NCI-H1694 (cell line): Measurements from ENCODE around the gene C19orf47.
A peak's percentile ranks its signal among the peaks of the same experiment; 100 is the strongest.

Experiments used
- DNase-seq: peaks from one replicate; lab custom pipeline; 2025; lab: John Stamatoyannopoulos, UW

The C19orf47 gene

DNA sequence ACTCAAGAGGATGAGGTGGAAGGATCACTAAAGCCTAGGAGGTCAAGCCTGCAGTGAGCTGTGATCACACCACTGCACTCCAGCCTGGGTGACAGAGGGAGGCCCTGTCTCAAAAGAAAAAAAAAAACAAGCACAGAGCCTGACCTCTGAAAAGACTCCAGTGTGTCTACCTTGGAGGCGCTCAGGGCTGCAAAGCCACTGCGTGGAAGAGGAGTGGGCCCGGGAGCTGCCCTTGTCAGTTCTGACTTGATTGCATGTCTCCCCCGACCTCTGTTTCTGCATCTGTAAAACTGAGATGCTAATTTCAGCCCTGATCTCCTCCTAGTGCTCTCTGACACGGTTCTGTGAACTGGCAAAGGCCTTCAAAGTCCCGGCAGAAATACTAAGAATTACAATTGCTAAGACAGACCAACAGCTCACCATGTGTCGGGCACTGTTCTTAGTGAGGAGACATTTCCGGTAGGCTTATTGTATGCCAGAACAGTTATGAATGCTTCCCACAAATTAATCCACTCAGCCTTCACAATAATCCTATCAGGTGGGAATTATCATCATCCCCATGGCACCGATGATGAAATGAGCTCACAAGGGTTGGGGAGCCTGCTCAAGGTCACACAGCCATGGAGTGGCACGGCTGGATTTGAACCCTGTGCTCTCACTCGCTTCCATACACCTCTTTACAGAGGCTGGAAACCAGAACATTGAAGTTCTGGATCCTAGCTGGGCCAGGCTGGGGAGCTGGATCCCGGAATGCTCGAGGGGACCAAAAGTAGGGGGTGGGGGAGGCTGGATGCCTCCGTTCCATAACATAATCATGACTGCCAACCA is 66.6 kb downstream of the C19orf47 start:
- no peak for DNase-seq

DNA sequence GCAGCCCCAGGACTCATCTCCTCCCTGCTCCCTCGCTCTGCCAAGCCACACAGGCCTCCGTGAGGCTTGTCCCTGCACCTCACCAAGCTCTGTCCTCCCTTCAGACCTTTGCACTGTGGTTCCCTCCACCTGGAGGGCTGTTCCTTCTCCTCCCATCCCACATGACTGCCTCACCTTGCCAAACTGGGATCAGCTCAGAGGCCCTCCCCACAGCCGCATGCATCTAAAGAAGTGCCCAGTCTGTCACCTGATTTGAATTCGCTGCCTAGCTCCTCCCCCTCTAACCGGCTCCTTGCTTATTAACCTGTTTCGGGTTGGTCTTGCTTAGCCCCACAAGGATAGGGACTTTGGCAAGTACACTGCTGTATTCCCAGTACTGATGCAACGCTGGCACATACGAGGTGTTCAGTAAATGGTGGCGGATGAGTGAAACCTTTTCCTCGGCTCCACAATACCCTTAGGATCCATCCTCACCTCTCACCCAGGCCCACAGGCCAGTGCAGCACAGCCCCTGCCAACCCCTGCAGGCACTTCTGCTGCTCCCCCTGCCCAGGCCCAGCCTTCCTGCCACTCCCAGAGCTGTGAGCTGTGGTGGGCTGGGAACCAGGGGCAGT is 67.5 kb downstream of the C19orf47 start:
- DNase-seq = no peak

DNA sequence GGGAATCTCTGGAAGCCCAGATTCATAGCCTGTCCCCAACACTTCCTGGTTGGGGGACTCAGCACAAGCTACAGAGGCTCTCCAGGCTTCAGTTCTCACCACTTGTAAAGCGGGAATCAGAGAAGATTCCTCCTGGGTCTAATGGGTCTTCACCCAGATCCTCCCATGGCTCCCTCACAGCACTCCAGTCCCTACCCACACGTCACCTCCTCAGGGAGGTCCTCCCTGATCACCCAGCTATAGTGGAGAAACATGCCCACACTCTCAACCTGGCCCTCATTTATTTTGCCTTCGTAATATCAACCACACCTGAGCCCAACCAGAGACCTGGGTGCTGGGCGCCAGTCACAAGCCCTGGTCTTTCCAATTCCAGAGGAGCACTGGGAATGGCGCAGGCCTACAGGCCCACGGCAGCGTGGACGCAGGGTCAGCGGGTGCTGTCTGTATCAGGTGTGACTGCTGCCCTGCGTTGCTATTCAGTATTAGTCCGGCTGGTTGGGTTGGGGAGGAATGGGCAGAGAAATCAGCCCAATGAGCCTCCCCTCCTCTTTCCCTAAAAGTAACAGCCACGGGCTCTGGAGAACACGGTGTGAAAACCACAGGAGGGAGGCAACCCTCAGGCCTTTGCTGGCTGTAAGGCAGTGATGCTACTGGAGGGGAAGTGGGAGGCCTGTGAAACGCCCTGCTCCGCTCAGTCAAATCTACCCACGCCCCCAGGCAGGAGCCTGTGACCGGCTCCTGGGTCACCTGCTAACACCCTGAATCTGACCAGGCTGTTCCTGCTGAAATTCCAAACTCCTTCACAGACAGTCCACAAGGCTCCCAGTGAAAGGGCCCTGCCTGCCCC is 68.2 kb downstream of the C19orf47 start:
- no peak for DNase-seq

DNA sequence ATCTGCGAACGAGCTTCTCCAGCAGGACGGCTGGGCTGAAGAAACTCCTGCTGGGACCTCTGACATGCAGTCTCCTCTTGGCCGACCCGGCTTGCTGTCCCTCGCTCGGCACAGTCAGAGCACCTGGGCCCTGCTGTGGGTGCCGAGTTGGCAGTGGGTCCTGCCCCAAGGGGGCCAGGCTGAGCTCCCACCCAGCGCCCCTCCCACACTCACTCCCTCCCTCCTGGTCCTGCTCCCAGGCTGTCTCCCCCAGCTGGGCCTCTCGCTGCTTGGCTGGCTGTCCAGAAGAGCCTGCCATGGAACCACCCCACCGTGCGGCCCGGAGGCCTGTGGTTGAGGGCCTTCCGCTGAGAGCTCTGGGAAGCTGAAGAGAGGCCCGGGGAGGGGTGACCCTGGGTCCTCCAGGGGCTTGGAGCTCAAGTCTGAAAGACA is 69.1 kb downstream of the C19orf47 start:
- no peak for DNase-seq

DNA sequence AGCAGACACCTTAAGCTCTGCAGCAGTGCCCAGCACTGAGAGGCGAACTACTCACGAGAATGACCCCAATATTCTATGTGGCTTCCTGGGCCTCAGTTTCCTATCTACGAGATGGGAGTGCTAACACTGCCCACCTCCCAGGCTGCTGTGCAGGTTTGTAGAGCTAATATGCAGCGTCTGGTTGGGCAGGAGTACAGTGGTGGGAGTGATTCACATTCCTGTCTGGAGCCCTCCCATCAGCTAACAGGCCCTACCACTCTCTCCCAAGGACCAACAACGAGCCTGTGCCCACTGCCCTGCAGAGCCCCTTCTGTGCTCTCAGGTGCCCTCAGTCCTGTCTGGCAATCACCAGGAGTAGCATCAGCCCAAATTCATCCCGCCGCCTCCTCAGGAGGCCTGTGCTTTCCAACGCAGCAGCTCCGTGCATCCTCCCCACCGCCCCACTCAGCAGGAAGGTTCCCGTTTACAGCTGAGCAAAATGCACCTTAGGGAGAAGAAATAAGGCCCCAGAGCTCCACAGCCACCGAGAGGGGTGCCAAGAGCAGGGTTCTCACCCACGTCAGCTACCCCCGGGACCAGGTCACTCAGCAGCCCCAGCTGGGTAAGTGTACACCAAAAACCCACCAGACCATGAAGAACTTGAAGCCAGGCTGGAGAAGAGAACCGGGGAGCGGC is 69.7 kb downstream of the C19orf47 start:
- no peak for DNase-seq

DNA sequence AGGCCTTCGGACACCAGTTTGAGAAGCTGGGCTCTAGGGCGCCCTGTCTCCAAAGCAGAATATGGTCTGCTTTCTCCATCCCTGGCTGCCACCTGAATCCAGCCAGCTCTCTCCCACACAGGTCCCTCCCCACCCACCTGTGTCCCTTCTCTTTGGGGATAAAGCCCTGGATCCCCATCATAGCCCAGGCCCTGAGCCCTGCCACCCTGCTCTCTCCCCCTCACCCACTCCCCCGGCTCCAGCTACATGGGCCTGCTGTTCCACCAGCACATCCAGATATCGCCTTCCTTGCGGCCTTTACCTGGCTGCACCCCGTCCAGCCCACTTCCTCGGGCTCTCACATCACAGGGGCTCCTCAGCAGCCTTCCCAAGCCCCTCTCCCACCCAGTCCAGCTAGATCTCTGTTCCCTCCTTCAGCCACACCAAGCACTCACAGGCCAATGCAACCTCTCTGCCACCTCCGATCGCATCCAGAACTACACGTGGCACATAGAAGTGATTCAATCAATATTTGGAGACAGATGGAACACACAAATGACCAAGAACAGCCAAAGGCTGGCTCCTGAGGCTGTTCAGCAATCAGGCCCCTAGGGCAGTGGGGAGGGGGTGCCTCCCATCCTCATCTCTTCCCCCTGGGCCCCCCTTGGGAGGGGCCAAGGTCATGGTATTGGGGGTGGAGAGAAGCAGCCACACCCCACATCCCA is 70.7 kb downstream of the C19orf47 start:
- no peak for DNase-seq

DNA sequence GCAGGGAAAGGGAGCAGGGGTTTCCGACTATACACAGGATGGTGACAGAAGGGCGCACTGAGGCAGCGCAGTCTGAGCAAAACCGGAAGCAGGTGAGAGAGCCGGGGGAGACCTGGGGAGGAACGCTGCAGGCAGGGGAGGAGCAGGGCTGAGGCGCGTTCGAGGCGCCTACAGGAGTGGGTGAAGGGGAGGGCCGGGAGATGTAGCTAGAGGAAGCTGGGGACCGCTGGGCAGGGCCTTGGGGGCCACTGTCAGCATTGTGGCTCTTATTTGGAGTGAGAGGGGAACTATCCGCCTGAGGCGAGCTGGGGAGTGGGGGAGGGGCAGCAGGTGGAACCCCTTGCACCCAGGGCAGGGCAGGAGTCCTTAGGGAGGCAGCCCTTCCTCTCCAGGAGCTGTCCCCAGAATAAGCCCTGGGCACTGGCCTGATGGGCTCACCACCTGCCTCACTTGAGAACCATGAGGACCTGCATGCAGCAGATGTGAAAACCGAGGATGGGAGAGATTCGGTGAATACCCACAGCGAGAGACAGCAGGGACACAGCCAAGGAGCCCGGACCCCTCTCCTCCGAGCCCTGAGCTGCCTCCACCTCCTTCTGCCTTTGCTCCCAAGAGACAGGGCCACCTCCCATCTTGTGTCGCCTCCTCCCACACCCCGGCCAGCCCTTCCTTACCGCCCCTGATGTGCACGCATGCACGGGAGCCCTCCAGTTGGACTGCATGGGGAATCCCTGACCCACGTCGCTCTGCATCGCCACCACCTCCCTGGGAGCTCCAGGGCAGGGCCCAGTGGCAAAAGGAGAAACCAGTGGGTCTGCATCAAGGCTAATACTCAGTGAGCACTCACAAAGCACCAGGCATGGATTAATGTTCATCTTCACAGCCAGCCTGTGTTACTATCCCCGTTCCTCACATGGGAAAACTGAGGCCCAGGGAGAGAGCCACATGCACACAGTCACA is 73.3 kb downstream of the C19orf47 start:
- no peak for DNase-seq

DNA sequence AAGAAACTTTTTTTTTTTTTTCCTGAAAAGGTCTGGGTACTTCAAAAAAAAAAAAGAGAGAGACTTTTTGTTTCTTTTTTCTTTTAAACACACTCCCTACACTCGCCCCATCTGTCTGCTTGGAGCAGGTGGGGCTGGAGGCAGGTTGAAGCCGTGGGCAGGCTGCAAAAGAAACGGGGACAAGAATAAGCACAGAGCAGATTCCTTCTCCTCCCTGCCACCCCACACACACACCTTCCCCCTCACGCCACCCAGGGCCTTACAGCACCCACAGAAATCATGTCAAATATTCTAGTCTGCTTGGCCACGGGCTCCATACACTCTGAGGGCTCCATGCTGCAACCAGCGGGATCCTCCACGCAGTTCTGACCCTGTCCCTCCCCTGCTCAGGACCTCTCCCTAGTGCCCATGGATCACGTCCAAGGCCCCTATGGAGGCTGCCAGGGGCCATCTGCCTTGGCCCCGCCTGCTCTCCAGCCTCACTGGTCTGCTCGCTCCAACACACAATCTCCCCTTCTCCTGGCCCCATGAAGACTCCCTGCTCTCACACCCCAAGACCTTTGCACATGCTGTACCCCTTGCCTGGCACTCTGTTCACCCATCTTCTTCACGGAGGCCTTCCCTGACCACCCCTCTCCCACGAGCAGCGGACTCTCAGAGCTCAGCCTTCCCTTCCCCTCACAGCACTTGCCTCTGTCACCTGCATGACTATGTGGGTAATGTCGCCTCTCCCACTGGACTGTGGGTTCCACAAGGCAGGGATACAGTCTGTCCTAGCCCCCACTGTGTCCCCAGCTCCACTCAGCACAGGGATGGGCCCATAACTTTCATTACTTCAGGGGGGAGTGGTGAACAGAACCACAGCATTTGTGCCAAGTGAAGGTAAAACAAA is 74.5 kb downstream of the C19orf47 start:
- no peak for DNase-seq

DNA sequence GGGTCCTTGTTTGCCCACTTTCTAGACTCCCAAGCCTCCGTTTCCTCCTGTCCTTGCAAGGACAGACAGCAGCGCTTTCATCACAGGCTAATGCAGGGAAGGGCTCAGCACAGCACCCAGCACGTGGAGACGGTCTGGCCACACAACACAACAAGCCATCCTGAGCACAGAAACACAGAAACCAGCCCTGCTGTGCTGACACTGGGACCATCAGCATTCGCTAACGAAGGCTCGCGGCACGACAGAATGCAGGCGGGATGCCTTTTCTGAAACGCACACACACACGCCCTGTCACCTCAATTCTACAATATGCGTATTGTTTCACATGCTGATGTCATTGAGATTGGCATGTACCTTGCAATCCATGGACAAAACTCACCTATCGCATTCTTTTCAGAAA is 75.9 kb downstream of the C19orf47 start:
- no peak for DNase-seq

DNA sequence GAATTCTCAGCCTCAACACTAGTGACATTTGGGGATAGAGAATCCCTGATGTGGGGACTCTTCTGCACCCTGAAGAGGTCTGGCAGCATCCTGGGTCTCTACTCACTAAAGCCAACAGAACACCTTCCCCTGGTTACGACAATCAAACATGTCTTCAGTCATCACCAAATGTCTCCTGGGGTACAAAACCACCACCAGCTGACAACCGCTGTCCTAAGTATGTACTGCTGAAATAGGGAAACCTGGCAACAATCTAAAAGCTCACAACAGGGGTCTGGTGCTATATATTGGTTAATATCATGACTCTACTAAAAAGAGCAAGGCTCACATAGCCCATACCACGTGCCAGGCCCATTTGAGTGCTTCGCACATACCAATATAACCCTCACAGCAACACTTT is 76.5 kb downstream of the C19orf47 start:
- DNase-seq = no peak

DNA sequence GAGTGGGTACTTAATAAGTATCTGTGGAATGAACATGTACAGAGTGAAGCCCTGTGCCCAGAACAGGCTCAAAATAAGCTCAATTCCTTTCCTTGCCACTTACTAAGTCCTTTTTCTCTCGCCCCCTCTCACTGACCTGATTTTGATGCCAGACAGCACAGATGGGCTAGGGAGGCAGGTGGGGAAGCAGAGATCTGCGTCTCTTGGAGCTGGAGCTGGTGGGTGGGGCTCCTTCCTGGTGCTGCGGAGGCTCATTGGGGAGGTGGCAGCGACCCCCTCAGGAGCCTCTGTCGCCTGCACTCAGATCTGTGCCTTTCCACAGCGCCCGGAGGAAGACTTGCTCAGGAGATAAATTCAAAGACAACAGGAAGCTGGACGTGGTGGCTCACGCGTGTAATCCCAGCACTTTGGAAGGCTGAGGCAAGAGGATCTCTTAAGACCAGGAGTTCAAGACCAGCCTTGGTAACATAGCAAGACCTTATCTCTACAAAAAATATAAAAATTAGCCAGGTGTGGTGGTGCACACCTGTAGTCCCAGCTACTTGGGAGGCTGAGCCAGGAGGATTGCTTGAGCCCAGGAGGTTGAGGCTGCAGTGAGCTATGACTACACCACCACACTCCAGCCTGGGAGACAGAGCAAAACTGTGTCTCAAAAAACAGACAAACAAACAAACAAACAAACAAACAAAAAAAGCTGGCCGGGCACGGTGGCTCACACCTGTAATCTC is 77.7 kb downstream of the C19orf47 start:
- peak; percentile 65 for DNase-seq
